NCI-H1930 (cell line): ENCODE data around the gene MDFI.

Source experiments
- DNase-seq, 2 experiments: peaks; one replicate each; lab custom pipeline; 2025; lab: John Stamatoyannopoulos, UW

Gene MDFI

DNA sequence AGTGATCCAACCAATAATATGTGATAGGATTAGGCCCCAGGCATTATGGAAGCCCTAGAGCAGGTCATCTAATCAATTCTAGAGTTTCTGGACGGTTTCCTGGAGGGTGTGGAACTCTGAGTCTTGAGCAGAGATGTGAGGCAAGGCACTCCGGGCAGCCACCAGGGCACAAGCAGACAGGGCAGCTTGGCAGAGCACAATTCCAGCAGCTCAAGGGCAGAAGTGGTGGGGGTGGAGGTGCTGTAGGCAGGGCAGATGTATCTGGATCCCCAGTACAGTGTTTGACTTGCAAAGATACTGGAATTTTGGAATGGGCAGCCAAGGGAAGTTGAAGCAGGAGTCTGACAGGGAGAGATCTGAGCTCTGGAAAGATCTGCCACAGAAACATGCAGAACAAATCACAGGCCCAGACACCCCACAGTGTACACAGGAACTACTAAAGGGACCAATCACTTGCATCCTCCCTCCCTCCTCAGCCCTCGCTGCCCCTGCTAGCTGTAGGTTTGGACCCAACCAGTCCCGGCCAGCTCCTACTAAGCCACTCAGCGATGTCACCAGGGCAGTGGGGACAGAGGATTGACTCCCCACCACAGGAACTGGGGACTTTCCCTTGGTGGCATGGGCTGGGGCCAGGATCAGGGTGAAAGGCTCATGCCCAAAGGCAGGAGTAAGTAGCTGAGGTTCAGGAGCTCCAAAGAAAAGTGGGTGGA, 50.1 kb downstream of the MDFI start:
- DNase-seq, result no peak

DNA sequence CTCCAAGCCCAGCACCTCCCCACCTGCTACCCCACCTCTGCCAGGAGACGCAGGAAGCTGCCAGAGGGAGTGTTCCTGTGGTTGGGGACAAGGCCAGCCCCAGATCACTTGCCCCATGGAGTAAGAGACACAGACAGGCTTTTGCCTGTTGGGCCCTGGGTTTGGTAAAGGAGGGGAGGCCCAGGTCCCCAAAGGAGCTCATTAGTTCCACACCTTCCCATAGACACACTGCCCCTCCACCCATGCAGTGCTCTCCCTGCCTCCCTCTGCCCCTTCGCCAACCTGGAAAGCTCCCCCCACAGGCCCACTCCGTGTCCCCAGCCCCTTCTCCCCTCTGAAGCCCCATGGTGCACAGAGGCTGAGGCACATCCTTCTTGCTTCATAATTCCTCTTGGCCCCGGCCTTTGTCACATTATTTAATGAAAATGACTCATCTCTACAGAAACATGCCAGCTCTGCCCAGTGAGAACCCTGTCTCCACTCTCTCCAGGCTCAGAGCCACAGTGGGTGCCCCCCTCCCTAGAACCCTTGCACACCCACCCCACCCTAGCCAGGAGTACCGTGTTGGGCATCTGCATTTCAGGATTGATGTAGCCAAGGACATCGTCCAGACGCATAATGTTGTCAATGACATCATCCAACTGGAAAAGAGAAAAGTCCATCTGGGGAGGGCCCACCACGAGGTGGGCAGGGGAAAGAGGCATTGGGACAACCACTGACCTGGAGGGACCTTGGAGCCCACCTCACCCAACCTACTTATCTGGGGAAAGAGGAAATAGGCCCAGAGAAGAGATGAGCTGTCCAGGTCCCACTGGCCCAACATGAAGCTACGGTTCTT, 51.1 kb downstream of the MDFI start:
- no peak for DNase-seq

DNA sequence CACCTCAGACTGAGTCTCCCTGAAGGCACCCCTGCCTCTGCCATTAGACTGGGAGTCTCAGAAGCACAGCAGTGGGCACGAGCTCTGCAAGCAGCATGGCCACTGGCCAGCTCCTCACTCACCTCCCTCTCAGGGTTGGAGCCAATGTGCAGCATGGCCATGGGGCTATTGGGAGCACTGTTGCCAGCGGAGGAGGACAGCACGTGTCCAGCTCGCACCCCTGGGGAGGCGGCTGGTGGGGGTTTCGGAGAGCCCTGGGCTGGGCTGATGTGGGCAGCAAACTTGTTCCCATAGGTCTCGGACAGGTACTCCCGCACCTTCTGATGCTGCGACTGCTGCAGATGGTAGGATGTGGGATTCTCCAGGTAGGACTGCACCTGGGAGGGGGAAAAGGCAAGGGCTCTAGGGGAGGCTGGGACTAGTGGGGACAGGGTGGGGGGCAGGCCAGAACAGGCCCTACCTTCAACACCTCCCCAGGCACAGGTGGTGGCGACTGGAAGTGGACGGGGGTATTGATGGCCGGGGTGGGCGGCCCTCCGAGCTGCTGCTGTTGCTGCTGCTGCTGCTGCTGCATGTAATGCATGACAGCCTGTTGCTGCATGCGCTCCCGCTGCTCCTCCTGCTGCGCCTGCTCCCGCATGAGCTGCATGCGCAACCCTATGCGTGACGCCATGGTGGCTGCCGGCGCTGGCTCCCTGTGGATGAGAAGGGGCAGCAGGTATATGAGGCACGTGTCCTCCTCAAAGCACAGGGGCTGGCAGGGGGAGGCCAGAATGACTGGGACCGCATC, 52.5 kb downstream of the MDFI start:
- no peak for DNase-seq

DNA sequence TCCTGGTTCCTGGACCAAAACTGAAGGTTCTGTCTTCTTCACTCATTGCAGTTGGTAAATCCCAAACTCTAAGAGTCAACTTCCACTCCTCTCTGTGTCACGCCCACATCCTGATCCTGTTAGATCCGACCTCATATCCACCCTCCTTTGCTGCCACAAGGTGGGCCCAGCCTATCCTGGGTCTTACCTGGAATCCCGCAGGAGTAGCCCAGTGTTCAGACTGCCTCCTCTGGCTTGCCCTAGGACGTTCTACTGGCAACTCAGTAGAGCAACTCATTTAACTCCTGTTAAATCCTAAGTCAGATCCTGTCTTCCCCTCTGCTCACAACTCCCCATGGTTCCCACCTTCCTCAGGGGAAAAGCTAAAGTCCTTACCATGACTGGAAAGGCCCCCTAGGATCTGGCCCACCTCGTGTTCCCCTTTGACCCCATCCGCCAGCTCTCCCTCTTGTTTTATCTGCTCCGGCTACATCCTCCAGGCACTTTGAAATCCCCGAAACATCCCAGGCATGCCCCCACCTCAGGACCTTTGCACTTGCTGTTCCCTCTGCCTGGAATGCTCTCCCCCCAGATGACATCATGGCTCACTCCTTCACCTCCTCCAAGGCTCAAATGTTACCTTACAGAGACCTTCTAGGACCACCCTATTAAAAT, 53.3 kb downstream of the MDFI start:
- no peak for DNase-seq

DNA sequence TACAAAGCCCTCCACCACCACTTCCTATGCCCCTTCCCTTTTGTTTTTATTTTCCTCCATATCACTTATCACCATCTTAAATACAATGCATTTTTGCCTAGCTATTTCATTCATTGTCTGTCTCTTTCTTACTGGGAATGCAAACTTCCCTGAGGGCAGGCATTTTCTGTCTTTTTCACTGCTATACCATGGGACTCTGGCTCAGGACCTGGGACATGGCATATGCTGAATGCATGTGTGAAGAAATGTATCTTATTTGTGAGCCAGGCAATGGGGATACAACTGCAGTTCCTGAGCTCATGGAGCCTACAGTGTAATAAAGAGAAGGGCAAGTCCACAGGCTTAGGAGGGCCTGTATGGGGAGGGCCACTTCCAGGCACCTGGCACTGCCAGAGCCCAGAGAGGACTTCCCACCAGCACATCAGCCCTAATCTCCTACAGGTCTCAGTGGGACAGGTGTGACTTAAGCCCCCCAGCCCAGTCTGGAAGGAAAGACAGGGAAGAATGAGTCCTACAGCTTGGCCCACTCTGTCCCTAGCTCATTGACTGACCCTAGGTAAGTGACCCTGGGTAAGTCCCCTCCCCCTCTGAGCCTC, 53.9 kb downstream of the MDFI start:
- DNase-seq, result no peak

DNA sequence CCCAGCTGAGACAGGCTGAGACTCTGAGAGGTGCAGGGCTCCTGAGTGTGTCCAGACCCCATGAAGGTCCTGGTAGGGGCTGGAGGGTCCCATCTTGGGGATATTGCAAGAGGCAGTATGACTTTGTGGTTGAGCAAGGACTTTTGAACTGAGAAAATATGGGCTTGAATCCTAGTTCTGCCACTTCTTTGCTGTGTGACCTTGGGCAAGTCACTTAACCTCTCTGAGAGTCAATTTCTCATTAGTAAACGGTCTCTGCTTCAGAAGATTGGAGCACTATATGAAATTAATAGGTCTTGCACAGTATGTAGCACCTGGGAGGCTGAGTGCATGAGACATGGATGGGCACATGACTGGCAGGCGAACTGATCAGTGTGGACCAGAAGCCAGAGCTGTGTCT, 54.5 kb downstream of the MDFI start:
- no peak for DNase-seq

DNA sequence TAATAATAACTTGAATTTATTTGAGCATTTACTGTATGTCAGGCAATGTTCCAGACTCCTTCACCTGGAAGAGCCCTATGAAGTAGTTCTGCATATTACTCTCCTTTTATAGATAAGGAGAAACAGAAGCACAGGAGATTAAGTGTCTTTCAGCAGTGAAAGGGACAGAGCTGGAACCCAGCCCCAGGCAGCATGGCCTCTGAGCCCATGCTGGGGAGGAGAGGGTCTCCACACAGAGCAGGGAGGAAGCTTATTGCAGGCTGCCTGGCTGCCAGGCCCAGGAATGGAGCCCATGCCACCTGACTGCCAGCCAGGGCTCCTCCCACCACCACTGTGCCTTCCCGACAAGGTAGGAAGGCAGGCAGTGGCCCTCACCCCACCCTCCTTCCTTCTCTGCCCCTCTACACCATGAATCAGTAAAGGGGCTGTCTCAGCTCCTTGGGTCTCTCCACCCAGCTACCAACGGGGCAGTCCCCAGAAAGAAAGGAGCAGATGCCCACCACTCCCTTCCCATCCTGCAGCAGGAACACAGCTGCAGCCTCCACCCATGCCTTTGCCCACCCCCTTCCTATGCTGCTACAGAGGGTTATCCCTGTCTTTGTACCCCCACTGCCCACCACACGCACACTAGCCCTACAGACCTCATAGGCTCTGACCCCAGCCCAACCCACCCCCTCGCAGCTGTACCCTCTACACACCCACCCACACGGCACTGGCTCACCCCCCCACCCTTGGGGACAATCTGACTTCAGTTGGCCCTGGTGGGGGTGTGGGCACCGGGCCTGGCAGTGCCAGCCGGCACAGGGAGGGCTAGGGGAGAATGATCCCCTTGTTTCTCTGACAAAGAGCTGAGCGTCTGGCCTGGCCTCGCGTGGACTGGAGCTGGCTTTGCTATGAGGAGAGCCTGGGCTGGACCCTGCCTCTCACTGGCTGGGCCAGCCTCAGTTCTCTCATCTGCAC, 55.3 kb downstream of the MDFI start:
- DNase-seq, result no peak

DNA sequence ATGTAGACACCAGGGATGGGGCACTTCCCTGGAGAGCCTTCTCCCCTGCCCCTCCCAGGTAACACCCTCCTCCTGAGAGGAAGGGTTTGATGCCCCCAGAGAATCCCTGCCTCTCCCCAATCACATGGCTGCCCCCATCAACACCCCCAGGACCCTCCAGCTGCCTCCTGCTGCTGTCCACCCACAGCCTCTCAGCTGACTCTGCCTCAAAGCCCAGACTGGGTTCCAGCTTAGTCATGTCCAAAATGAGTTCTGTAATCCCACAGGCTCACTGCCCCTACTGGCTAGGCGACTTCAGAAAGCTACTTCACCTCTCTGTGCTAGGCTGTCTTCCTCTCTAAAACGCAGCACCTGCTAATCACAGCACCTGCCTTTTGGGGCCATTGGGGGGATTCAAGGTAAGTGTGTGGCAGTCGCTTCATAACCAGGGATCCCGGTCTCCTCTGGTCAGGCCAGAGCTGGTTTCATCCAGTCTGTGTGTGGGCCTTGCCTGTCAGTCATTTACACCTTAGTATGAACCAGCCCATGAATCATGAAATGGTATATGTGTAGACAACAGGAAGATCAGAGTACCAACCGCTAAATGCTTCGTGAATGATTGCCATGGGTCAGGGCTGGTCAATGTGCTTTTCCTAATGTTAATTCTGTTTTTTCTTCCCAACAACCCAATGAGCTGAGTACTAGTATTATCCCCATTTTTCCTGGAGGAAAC, 56.7 kb downstream of the MDFI start:
- DNase-seq, result no peak

DNA sequence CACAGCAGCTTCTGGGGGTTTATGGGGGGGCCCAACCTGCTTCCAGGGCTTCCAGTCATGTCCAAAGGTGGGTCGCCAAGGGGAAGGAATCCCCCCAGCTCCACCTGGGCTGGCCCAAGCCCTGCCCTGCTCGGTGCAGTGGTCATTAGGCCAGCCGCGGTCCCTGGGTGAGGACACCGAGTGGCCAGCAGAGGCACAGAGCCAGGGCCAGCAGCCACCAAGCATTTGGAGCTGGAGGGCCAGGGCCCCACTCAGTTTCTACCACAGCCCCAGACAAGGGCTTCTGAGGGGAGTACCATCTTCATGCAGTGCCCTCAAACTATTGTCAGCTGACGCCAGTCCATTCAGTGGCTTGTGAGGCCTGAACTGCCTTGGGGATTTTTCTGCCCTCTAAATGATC, 57.6 kb downstream of the MDFI start:
- no peak for DNase-seq

DNA sequence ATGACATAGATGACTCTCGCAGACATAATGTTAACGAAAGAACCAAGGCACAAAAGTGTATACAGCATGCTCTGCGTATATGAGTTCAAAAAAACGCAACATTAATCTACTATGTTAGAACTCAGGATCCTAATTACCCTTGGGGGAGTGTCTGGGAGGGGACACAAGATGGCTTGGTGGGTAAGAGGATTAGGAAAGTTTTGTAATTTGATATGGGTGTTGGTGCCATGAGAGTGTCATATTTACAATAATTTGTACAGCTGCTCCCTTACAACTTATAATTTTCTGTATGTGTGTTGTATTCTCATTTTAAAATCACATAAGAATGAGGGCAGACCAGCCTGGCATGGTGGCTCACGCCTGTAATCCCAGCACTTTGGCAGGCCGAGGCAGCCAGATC, 58.5 kb downstream of the MDFI start:
- no peak for DNase-seq

DNA sequence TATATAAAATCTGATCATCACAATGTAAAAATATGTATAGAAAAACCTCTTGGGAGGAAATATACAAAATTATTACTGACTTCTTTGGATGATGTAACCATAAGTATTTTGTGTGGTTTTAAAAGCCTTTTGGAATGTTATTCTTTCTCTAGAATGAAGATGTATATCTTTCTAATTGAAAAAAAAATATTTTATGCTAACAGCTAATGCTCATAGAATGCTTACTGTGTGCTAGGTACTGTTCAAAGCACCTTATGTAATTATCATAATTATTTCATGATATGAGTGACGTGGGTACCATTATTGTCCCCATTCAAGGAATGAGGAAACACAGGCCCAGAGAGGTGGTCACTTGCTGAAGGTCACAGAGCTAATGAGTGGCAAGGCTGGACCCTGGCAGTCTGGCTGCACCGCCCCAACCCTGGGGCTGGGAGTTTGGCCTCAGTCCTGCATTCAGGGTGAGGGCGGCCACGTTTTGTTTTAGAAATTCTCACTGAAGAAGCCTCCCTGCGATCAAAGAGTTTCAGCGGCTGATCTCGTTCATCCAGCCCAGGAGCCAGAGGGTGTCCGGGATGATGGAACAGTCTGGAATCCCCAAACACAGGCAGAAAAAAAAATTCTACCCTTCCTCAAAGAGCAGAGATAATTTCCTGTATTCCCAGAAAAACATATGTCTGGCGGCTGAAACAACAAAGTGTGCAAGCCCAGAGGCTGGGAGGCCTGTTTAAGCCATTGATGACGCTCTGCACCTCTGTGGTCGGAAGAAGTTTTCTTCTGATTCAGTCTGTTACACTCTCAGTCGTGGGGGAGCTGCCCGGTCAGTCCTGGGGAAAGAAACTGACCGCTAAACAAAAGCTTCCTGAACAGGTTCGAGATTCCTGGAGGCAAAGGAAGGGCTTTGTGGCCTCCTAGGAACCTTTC, 59.9 kb downstream of the MDFI start:
- DNase-seq, result no peak

DNA sequence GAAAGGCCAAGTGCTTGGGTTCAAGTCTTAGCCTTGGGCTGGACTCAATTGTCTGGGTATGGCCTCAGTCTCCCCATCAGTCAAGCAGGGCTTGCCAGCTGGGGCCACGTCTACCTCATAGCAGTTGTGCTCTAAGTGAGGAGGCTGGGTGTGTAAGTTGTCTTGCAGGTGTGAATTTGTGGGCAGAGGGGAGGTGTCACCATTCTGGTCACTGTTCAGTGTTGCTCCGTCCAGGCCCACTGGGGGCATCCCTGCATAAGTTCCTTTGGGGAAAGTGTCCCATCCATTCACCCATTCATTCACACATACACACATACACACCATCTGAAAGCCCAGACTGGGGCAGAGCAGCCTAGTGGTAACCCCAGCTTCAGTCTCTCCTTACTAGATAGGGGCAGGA, 60.8 kb downstream of the MDFI start:
- no peak for DNase-seq

DNA sequence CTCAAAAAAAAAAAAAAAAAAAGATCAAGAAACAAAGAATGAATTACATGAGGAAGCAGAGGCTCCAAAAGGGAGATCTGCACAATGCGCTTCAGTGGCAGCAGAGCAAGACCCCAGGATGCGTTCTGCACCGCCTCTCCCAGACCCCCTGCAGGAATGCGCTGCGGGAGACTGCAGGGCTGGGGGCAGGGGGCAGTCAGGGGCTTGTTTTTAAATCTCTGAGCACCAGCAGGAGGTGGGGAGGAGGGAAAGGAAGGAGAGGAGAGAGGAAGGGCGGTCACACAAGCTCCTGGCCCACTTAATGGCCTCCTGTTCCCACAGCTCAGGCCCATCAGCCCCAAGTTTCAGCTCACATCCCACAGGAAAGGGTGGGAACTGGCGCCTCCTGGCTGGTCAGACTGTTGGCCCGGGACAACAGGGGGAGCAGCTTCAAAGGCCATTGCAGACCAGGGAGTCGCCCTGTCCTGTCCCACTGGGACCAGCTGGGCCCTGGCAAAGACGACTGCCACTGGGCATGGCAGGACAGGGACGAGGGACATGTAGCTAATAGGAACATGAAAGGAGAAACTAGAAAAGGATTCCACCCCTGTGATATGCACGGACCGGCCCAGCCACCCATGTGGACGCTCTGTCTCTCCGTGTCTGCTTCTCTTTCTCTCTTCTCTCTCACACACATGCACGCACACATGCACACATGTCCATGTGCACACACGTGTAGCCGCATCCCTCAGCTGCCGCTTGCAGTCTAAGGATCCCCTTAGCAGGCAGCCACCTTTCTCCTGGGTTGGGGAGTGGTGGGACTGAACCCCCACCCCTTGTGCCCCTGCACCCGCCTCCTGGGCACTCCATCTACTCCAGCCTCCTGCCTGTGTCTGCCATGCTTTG, 62.4 kb downstream of the MDFI start:
- no peak for DNase-seq

DNA sequence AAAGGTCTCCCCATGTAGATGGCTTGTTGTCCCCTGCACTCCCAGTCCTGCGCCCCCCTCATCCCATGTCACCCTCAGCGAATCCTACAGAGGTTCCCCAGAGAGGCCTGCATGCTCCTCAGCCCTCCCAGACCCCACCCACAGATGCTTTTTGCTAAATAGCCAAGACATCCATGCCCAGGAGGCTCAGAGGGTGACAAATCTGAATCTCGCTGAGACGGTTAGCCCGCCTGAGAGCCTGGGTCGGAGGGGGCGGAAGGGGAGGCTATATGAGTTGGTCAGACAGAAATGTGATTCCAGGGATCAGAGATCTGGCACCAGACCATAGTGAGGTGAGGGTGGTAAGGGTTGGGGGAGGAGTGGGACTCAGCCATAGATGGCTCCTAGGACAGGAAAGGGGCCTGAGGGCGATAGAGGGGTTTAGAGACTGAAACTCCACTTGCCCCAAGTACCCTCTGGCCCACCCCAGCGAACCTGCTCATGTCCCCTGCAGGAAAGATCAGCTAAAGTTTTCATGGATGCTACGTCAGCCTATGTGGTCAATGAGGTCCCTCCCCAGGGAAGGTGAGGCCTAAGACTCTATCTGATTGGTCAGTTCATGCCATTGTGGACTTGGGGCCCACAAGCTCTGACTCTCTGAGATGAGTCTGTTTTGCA, 63.9 kb downstream of the MDFI start:
- no peak for DNase-seq

DNA sequence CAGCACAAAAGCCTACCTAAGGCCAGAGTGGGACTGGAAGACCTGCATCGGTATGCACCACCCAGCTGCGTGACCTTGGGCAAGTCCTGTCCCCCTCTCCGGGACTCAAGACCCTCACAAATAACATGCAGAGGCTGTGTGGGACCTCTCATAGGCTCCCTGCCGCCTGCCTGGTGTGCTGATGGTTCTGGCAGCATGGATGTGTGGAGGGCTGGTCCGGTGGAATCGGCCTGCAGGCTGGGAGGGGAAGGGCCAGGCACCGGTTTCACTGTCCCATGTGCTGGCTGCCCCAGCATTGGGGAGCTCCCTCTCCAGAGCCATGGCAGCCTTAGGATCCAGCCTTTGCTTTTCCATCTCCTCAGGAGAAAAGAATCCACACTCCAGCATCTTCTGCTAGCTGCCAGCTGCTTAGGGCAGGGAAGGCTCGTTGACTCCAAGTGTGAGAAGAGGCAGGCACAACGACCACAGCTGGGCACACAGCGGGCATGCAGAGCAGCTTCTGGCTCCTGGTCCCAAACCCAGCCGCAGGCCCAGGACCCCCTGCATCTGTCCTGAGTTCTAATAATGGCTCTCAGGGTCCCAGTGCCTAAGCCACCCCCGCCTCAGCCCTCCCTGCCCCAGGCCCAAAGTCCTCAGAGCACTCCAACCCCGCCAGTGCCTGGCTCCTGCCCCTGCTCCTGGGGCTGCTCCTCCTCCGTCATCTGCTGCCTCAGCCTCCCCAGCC, 64.7 kb downstream of the MDFI start:
- DNase-seq, result no peak
